GM18861 (cell line): ENCODE results near the gene LAMA3.

Experiments
- ATAC-seq: cut with Tn5 transposase; IDR thresholded peaks from one replicate; pipeline ENCODE4 v1.9.1; 2021; ENCODE audit not compliant: unreplicated experiment

The LAMA3 gene, protein sequence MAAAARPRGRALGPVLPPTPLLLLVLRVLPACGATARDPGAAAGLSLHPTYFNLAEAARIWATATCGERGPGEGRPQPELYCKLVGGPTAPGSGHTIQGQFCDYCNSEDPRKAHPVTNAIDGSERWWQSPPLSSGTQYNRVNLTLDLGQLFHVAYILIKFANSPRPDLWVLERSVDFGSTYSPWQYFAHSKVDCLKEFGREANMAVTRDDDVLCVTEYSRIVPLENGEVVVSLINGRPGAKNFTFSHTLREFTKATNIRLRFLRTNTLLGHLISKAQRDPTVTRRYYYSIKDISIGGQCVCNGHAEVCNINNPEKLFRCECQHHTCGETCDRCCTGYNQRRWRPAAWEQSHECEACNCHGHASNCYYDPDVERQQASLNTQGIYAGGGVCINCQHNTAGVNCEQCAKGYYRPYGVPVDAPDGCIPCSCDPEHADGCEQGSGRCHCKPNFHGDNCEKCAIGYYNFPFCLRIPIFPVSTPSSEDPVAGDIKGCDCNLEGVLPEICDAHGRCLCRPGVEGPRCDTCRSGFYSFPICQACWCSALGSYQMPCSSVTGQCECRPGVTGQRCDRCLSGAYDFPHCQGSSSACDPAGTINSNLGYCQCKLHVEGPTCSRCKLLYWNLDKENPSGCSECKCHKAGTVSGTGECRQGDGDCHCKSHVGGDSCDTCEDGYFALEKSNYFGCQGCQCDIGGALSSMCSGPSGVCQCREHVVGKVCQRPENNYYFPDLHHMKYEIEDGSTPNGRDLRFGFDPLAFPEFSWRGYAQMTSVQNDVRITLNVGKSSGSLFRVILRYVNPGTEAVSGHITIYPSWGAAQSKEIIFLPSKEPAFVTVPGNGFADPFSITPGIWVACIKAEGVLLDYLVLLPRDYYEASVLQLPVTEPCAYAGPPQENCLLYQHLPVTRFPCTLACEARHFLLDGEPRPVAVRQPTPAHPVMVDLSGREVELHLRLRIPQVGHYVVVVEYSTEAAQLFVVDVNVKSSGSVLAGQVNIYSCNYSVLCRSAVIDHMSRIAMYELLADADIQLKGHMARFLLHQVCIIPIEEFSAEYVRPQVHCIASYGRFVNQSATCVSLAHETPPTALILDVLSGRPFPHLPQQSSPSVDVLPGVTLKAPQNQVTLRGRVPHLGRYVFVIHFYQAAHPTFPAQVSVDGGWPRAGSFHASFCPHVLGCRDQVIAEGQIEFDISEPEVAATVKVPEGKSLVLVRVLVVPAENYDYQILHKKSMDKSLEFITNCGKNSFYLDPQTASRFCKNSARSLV (N-terminal part only)

GRCh38 chr18:23689031-23689615 is at the start of gene LAMA3:
Gene LAMA3, plus strand, starts transcription at chr18:23689453. Its CDS starts 231 bp downstream, at chr18:23689684.
- peak; percentile 63 for ATAC-seq

DNA sequence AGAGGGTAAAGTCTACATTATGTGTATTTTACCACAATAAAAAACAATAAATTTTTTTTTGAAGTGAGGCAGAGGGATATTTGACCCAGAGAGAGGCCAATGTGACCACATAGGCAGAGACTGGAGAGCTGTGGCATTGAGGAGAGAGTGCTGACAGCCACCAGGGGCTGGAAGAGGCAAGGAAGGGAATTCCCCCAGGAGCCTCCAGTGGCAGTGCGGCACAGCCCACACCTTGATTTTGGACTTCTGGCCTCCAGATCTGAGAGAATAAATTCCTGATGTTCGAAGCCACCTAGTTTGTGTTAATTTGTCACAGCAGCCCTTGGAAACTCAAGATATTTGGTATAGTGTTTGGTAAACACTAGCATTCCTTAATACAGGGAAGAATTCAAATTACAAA is 49.2 kb upstream of the LAMA3 start:
- no peak for ATAC-seq

GRCh38 chr18:23641143-23641720 is 48.0 kb upstream of the LAMA3 start:
- ATAC-seq = no peak

DNA sequence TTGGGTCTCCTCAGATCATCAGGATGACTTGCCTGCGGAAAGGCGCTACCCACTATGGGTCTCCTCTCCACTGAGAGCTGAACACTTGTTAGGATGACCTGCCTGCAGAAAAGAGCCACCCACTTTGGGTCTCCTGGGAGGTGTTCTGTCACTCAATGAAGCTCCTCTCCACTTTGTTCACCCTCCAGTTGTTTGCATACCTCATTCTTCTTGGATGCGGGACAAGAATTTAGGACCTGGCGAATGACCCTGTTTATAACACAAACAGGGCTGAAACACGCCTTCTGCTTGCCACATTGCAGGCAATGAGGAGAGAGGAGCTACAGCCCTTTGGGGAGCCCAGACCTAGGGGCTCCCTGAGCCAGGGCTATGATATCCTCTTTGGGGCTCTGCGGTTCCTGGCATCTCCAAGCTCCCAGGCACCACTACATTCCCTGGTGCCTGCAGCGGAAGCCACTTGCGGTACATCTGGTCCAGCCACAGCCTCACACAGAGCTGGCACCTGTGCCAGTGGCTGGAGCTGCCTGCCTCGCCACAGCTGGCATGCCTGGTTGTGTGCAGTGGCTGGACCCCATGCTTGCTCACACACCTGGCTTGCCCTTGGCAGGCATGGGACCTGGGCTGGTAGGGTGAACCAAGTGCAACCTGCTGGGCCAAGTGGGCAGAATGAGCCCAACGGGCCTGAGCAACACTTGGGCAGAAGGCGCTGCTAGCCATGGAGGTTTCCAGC is 47.2 kb upstream of the LAMA3 start:
- ATAC-seq = no peak

DNA sequence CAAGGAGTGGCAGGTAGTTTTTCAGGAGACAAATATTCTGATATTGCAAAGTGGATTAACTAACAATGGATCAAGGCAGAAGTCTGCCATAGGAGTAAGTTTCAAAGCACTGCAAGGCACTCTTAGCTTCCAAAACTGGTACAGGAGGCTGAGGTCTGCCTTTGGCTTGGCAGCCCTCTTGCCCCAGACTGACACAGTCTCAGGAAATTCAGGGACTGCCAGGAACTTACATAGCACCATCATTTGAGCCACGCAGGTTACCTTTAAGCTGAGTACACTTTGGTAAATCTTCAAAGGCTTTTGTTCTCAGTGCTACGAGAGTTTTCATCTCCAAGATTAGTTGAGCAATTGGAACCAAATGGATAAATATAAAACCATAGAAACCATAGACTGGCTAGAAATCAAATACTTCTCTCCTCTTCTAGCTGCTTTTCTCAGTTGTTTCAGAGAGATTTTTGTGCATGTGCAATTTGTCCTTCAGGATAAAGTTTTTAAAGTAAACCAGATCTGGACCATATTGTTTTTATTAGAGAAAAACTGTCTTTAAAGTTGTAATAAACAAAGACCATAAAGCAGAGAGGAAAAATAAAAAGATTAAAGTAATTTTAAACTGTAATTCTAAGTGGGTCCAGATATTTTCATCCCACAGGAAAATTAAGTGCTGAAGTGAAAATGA is 45.3 kb upstream of the LAMA3 start:
- ATAC-seq = no peak

- no peak for ATAC-seq
These were observed 43.6 kb upstream of the LAMA3 start for GRCh38 chr18:23645568-23646175.

DNA sequence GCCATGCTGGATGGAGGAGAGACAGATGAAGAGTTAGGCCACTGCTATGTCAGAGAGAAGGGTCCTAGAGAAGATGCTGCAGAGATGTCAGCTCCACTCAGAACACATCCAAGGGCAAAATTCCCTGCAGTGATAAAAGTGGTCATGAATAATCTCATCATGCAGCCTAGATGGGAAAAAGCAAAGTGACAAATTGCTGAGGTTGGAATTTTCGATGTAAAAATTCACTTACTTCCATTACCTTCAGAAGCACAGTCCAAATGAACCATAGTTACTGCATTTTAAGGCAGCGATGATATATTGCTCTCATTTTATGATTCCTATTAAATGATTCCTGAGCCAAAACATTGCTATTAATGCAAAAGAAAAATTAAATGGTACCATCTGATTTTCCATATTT is 43.0 kb upstream of the LAMA3 start:
- no peak for ATAC-seq

GRCh38 chr18:23648456-23648855 is 40.8 kb upstream of the LAMA3 start:
- ATAC-seq = no peak

DNA sequence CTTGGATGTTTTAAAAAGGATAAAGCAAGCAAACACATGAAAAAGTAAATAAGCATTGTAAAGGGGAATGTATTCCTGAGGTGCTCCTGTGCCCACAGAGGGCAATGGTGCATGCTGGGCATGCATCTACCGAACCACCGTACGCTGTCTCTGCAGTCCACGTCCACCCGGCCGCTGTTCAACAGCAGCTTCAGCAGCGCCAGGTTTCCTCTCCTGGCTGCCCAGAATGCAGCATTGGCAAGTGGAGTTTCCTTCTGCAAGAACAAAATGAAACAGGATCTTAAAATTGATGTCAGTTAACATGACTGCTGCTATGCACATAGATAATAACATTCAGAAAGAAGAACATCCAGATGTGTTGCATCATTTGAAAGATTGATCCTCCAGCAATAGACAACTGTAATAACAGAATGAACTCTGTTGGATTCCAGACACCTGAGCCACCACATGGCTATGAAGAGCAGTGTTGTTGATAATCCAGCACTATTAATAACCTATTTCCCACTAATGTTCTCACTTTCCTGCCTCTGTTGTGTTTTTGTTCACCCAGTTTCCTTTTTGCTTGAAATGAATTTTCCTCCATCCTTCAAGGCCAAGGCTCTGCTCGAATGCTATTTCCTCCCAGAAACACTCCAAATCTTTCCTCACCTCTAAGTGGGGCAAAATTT is 40.2 kb upstream of the LAMA3 start:
- ATAC-seq = no peak

DNA sequence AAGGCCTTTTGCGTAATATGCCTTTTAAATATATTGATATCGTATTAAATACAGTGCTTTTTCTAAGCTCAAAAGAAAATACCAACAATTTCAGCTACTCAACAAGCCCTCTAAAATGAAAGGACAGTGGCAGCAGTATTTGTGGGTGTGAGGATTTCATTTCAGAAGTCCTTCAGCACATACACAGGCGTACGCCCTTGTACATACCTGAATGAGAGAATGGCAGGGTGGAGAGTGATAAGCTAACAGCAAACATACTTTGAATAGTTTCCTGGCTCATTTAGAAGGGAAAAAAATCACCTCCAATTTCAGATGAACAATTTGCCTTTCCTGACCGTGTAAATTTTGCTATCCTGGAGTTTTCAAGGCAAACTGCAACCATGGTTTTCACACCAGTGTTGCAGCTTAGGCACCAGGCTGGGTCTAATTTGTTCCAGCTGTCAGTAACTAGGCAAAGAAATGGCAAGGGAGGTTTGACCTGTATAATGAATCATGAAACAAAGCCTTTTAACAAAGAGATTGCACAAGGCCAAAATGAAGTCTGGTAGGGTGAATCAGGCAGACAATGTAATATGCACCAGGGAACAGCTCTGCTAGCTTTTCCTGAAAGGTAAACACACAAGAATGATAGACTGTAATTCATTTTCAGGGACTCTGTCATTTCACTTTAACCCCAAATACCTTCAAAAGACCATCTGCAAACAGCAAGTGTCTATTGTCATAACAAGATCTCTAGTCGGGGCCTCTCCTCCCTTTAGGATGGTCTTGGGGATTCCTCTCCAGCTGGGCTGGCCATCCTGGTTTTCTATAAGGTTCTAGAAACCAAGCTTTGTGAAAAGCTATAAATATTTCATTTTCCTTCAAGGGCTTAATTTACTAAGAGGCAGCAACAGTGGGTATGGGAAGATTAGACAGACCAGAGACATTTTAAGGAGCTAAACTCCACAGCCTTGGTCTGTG is 38.0 kb upstream of the LAMA3 start:
- no peak for ATAC-seq

DNA sequence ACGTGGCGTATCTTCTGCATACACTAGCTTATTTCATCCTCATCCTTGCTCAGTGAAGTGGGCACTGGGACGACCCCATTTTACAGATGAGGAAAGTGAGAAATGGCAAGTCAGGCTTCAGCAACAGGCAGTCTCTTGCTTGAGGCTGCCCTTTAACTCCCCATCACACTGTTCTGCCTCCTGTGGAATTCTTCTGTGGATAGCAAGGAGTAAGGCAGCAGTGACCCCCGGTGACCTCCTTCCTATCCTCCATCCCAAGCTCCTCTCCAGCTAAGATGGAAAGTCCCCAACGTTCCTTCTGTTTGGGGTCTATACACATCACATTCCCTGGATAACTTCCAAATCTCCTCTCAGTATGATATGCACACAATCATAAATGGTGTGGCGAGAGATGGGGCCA is 37.0 kb upstream of the LAMA3 start:
- no peak for ATAC-seq

- no peak for ATAC-seq
These were observed 31.0 kb upstream of the LAMA3 start for GRCh38 chr18:23658285-23658684.

GRCh38 chr18:23661735-23662308 is 27.4 kb upstream of the LAMA3 start:
- no peak for ATAC-seq

- ATAC-seq = no peak
These were observed 26.7 kb upstream of the LAMA3 start, which contains the start of gene ANKRD29 for GRCh38 chr18:23662309-23663263. Gene ANKRD29, minus strand, starts transcription at chr18:23662911. Its CDS starts 181 bp downstream, at chr18:23662730.

DNA sequence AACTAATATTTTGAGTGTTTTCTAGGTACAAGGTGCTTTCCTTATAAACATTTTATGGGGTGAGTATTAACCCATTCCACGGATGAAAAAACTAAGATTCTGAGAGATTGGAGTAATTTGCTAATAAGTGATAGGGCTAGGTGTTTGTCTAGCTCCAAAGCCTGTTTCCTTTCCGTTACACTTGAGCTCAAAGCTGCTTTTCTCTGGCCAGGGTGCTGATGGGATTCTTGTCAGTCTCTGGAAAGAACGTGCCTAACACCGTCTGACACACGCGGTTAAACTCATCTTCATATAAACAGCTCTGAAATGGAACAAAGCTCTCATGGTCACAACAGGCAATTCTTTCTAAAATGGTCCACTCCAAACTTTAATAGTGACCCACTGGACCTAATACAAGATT is 24.6 kb upstream of the LAMA3 start:
- no peak for ATAC-seq

- no peak for ATAC-seq
These were observed 22.1 kb upstream of the LAMA3 start for GRCh38 chr18:23667114-23667513.
